Measurements from ENCODE around the gene HSPE1.

- TF ChIP-seq CTCF (IDR thresholded peaks at IDR 0.05) (no peak), POLR2A (IDR thresholded peaks at IDR 0.05) (no peak)
Observed at GRCh38 chr2:197515315-197515738, 15.1 kb downstream of the HSPE1 start.

All from transverse colon (tissue), 3 donors.